Stimulated activated CD4-positive, alpha-beta T cell treated with anti-CD3 and anti-CD28 coated beads, Interleukin-15, amount 100 ng/mL, for 24 hours (primary cell): ENCODE data around the gene NAGLU.

ENCODE experiments used
- DNase-seq: peaks from one replicate; pipeline ENCODE4 v3.0.0-alpha.2; 2020

NAGLU gene

DNA sequence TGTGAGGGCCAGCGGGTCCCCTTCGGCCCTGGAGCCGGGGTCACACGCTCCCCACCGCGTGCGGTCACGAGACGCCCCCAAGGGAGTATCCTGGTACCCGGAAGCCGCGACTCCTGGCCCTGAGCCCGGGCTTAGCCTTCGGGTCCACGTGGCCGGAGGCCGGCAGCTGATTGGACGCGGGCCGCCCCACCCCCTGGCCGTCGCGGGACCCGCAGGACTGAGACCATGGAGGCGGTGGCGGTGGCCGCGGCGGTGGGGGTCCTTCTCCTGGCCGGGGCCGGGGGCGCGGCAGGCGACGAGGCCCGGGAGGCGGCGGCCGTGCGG lies at the start of gene NAGLU:
TSS of gene NAGLU (plus strand) at position 194 of the 324 bp plus-strand sequence. CDS start at position 226, 32 bp downstream.
- peak; percentile 93 for DNase-seq

GRCh38 chr17:42488032-42488431 lies 48.0 kb upstream of the NAGLU start:
- DNase-seq = no peak

- no peak for DNase-seq
These were observed 42.7 kb upstream of the NAGLU start for GRCh38 chr17:42493319-42493718.

- no peak for DNase-seq
These were observed 41.4 kb upstream of the NAGLU start for GRCh38 chr17:42494673-42495072.

GRCh38 chr17:42498828-42499227 lies 37.2 kb upstream of the NAGLU start:
- DNase-seq = no peak

GRCh38 chr17:42502091-42502490 lies 34.0 kb upstream of the NAGLU start:
- DNase-seq = no peak

DNA sequence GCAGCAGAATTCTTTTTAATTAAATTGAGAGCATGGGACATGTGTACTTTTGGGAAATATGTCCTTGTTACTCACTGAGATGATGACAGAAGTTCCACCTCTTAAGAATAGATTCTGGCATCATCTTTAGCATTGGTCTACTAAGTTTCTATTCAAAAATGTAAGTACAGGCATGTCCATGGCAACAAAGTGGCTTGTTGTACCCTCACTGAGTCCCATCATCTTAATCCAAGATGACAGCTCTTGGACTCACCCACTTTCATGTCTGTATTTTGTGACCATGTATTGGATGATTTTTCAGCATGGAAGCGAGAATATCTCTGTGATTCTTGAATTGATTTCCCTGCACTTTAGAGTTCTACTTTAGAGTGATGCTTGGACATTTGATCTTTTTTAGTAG lies 33.1 kb upstream of the NAGLU start:
- no peak for DNase-seq

DNA sequence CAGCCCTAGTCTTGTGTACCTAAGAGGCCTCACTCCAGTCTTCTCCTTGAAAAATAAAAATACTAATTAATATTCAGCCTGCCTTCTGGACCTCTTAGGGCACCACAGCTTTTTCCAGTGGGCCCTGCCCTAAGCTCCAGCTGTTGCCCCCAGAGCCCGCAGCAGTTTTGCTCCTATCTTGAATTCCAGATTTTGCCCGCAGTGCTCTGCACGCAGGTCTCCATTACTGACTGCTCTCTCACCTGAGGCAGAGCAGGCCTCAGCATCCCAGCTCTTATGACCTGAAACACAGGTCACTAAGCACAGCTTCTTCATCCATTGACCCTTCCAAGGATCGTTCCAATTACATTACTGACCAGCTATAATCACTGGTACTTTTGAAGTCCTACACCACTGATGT lies 28.4 kb upstream of the NAGLU start:
- no peak for DNase-seq

DNA sequence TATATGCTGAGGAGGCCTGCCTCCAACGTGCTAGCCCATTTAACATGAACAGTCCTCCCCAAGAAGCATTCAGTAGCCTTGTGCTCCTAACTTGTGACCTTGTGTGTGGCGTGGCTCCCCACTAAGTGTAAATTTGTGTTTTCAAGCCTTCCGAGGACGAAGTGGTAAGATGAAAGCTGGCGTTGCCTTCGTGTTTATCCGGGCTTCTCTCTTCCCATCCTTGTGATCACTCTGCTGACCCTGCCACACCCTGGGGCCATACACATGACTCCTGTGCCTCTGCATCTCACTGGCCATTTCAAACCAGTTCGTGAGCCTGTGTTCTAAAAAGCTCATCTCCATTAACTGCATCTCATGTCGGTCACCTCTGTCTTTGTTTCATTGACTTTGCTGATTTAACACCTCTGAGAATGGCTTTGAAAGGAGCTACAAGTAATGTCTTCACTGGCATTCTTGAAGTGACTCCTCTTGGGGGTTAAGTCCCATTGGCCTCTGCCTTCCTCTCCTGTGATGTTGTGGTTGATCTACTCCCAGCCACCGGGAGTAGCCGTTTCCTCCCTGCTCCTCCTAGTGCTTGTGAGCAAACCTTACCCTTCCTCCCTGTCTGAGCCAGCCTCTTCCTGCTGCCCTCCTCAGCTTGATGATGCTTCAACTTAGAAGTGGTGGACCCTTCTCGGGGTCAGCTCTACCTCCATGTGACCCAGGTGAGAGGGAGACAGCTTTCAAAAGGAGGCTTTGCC lies 27.4 kb upstream of the NAGLU start:
- no peak for DNase-seq

DNA sequence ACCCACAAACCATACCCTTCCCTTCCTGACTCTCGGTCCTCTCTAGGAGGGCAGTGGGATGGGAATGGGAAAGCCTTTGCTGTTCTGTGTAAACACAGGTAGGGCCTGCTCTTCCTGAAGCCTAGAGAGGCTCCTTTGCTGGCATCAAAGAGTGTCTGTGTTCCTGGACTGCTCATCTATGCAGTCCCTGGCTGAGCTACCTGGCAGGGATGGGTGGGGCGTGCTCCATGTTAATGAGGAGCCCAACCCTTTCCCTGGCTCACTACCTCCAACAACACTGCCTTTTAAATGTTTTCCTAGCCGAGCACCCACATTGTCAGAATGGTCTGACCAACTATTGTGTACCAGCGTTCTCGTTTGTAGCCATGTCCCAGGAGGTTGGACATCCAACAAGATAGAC lies 26.6 kb upstream of the NAGLU start:
- DNase-seq = no peak

- no peak for DNase-seq
These were observed 26.2 kb upstream of the NAGLU start for GRCh38 chr17:42509841-42510240.

GRCh38 chr17:42512246-42512645 lies 23.8 kb upstream of the NAGLU start:
- DNase-seq = no peak

GRCh38 chr17:42512733-42513251 lies 23.2 kb upstream of the NAGLU start:
- DNase-seq = no peak

DNA sequence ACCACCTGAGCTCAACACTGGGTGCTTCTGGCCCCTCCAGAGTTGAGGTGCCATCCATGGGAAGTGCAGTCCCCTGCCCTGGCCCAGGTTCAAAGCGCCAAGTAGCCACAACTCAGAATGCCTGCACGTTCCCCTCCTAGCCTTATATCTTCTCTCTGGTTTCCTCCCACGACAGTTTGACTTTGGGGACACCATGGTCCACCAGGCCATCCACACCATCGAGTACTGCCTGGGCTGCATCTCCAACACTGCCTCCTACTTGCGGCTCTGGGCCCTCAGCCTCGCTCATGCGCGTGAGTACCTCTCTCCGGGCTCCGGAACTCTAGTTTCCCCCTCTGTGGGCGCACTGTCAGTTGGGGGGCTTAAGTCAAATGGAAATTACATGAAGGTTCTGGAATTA lies 22.4 kb upstream of the NAGLU start:
- DNase-seq = no peak

DNA sequence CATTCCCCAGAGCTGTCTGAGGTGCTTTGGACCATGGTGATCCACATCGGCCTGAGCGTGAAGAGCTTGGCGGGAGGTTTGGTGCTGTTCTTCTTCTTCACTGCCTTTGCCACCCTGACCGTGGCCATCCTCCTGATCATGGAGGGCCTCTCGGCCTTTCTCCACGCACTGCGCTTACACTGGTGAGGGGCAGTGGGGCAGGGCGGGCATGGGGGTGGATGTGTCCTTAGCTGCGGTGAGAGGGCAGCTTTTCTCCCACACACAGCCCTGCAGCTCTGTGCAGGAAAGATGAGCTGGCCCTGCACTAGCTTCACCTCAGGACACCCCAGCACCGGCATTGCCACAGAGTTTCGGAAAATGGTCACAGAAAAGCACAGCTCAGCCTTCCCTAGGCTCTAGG lies 21.8 kb upstream of the NAGLU start:
- no peak for DNase-seq

DNA sequence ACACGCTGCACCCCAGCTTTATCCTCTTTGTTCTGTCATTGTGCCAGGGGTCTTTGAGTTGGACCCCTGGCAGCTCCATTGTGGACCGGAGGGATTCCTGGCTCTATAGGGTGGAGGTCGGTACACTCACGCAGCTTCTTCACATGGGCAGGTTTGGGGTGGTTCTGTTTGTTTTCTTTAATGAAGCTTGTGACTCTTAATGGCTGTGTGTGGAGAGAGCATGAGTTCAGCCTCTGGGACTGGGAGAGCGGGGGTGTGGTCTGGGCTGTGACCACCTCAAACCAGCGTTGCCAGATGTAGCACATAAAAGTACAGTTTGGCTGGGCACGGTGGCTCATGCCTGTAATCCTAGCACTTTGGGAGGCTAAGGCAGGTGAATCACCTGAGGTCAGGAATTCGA lies 21.2 kb upstream of the NAGLU start:
- no peak for DNase-seq

- peak; percentile 86 for DNase-seq
These were observed 18.5 kb upstream of the NAGLU start for GRCh38 chr17:42517516-42517915.

- DNase-seq = no peak
These were observed 17.8 kb upstream of the NAGLU start for GRCh38 chr17:42518046-42518754.

- DNase-seq = no peak
These were observed 17.1 kb upstream of the NAGLU start for GRCh38 chr17:42518755-42519545.

- DNase-seq = no peak
These were observed 16.2 kb upstream of the NAGLU start for GRCh38 chr17:42519546-42520491.

DNA sequence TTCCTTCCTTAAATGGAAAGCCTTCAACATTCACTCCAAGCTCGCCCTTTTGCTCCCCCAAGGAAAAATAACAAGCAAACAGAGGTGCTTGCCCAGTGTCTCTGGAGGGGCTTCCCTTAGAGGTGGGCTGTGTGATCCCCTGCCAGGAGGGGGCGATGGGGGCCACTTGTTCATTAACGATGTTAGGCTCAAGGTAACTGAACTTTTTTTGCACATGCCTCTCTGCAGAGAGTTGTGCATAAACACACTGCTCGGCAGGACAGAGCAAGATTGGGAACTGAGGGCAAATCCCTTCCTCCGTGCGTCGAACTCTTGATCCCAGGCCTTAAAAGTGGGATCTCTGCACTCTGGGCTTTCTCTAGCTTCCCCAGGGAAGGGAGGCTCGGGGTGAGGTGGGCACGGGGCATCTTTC lies 15.5 kb upstream of the NAGLU start:
- peak; percentile 39 for DNase-seq

- no peak for DNase-seq
These were observed 15.0 kb upstream of the NAGLU start for GRCh38 chr17:42521036-42521435.
